ENCODE measurements around the gene PTPRN2. TPM values are rescaled to one million over a fixed set of nuclear protein-coding genes. Genes with fewer than 3 reads are reported as not detected.
A peak's percentile ranks its signal among the peaks of the same experiment; 100 is the strongest.

The PTPRN2 gene
- total RNA-seq, 1 experiment from 2014 or later, result 2.9 TPM

DNA sequence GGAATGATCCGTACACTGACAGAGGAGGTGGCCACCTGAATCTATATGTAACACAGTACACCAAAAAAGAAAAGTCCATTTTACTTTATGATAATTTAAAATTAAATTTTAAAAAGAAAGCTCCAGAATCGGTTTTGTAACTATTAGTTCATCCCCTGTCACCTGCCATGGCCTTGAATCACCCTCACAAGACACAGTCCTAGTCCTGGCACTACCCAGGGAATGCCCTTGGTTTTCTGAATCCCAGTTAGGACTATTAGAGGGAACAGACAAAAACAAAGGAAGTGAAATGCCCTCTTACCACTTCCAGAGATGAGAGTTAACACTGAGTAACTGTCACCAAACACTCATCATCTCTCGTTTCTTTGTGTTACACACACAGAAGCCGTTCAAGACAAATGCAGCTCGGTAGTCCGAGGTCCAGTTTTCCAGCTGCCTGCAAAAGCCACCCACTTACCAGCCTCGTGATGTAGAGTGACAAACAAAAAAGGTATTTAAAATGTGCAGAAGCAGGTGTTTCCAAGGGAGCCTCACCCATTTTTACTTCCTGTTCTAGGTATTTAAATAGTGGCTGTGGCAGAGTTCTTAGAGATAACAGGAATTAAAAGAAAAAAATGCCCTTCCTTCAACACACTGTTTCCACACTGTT is 6.1 kb downstream of the PTPRN2 start:
- no peak for DNase-seq (ENCODE audit: extremely low read depth, low read depth)

DNA sequence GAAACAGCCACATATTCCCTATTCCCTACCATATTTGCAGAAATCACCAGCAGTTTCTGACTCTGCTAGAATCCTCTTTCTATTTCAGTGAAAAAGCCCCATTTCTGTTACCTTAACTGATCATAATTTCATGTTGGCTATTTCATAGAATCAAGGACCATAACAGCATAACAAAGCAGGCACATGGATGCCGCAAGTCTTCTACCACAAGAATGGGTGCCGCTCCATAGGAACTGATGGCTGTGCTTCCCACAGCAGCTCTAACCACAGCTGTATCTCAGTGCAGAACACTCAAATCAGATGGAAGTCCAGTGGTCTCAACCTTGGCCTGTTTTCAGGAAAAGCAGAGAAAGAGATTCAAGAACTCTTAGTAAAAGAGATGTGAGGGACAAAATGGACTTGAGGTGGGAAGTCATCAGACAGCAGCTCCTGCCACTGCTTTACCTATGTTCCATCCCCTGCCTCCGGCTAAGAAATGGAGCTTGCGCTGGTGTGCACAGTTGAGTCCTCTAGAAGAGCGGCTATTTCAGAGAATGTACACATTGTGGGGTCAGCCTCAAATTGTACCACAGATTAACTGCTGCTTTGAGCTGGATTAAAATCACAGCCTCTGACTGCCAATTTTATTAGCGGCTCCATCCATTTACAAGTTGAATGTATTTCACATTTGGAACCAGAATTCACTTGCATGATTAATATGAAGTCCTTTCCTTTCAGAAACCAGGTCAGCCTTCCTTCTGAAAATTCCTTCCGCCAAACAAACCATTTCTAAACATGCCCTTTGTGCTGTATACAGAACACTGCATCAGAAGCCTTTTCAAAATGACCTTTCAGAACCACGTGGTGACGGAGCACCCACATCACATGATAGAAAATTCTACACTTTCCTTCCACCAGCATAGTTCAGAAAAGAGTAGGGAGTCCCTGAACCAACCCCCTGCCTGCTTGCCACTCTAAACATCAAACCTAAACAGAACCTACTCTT is 7.7 kb downstream of the PTPRN2 start:
- no peak for DNase-seq (ENCODE audit: extremely low read depth, low read depth)

DNA sequence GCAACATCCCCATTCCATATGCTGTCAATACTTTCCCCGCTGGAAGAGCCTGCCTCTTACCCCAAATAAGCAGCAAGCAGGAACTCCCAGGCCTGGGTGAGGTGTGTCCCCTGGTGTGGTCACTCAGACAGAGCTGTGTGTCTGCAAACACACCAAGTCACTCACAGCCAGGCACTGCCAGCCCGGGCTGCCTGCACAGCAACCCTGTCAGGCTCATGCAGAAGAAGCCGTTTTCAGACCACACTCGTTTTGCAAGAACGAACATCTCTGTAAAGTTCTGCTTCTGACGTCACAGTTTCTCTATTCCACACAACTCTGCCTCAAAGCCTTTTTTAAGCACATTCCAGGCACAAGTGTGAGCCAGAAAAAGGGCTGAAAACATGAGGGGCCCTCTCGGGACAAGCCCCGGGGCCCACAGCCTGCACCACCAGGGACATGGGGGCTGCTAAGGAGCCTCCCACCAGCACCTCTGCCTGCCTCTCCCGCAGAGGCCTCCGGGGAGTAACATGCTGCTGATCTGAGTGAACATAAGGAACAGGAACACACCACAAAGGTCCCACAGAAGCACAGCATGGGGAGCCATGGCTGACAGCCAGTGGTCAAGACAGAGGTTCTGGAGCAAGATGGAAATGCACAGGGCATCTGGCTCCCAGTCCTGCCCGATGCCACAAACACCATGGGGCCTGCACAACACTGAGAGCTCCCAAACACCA is 11.4 kb downstream of the PTPRN2 start:
- no peak for DNase-seq (ENCODE audit: extremely low read depth, low read depth)

DNA sequence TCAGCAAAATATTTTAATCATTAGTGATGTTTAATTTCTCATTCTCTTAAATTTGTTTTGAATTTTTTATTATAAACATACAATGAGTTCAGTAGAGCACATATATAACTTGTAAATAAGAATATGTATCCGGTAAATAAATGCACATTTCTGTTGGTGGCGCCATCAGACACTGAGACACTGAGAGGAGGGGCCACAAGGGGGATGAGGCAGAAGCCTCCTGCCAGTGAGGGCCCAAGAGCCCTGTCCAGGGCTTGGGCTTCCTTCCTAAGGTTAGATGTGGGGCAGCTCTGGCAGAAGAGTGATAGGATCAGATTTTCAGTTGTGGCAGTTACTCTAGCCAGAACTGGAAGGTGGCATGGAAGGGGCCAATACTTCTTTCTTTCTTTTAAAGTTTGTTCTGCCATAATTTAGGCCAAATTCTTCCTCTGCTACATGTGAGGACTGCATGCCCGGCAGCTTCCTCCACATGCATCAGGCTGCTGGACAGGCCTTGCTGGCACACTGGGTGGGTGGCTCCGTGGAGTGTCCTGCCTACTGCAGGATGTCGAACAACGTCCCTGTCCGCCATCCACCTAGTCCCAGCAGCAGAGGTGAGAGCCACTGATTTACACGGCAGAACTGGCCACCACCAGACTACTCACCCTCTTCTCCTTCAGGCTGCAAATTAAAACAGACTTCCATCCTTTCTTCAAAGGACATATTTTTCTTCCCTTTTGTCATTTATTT is 13.2 kb downstream of the PTPRN2 start:
- no peak for DNase-seq (ENCODE audit: extremely low read depth, low read depth)

DNA sequence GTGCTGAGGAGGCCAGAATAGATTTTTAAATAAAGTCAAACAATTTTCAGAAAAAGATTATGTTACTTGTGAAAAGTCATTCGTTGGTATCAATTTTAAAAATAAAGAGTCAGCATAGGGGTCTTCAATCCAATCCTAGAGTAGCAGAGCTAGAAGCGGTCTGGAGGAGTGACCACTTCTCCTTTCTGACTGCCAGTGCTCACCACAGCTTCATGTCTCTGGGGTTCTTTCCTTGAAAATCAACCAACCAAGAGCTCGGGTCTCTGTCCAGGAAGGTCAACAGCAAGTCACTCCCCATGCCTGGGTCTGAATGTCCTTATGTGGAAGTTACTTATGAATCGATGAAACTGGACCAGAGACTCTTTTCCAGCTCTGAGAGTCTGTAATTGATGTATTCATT is 14.3 kb downstream of the PTPRN2 start:
- DNase-seq (ENCODE audit: extremely low read depth, low read depth), result no peak

DNA sequence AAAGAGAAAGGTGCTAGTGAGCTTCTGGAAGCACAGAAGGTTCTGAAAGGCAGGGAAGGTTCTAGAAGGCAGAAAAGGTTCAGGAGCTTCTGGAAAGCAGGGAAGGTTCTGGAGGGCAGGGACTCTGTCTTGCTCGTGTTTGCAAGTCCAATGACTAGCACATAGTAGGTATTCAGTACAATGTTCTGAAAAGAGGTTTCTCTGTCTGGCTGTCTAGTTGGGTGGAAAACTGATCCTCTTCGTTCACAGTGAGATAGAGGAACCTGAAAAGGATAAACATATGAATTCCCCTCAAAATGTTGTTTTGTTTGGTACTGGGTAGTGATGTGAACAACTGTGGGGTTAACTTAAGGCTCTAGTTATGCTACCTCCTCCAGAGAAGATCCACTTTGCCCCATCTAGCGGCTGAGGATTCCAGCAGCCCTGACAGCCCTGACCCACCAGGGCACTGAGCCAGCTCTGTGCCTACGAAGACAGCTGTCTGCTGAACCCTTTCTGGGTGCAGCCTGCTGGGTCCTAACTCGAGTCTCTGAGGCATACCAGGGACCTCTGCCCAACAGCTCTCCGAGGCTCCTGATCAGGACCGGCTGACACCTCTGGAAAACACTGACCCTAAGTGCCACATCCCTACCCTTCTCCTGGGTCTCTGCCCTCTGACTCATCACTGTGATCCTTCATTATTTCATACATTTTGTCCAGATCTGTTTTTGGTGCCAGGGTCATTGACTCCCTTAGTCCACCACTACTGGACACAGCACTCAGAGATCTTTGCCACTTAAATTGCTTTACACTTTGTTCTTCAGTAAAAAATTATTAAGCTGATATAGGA is 15.4 kb downstream of the PTPRN2 start:
- peak; percentile 40 for DNase-seq (ENCODE audit: extremely low read depth, low read depth)

DNA sequence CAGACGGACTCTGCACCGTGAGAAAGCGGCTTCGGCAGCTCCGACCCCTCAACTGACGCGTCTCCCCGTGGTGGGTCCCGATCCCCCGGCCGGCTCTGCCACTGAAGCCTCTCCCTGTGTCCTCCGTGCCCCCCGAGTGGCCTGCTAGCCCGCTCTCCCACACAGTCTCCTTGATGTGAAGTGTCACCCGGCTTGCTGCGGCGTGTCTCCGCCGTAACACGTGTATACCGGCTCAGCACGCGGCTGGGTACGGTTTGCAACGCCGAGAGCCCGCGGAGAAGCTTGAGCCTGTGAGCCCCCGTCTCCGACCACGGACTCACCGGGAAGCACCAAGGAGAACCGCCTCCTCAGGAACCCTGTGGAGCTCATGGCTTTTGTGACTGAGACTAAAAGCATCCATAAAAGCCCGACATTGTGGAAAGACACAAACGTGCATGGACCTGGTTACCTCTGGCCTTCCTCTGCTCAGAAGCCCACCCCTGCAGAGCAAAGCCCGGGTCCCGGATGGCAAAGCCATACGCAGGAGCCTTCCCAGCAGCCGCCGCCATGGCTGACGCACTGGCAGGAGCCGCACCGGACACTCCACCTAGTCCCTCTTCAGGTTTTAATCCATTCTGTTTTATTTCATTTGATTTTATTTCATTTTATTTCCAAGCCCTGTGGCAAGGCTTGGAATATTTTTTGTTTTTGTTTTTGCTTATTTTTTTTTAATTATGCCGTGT is 17.0 kb downstream of the PTPRN2 start:
- no peak for DNase-seq (ENCODE audit: extremely low read depth, low read depth)

DNA sequence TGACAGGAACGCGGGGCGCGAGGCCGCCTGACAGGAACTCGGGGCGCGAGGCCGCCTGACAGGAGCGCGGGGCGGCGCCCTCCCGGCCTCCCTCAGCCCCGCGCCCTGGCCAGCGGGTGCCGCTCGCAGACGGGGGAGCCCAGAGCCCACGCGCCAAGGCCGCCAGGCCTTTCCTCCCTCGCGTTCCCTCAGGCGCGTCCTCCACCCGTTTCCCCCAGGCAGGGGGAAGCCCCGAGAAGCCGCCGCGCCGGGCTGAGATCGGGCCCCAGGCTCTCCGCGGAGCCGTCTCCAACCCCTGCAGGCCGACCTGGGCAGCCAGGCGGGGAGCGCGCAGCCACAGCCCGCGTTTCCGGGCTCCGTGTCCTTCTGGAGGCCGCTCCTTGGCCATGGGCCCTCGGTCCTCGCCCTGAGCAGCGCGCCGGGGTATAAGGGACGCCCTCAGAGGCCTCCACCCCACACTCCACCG is 17.7 kb downstream of the PTPRN2 start:
- DNase-seq (ENCODE audit: extremely low read depth, low read depth), result no peak

DNA sequence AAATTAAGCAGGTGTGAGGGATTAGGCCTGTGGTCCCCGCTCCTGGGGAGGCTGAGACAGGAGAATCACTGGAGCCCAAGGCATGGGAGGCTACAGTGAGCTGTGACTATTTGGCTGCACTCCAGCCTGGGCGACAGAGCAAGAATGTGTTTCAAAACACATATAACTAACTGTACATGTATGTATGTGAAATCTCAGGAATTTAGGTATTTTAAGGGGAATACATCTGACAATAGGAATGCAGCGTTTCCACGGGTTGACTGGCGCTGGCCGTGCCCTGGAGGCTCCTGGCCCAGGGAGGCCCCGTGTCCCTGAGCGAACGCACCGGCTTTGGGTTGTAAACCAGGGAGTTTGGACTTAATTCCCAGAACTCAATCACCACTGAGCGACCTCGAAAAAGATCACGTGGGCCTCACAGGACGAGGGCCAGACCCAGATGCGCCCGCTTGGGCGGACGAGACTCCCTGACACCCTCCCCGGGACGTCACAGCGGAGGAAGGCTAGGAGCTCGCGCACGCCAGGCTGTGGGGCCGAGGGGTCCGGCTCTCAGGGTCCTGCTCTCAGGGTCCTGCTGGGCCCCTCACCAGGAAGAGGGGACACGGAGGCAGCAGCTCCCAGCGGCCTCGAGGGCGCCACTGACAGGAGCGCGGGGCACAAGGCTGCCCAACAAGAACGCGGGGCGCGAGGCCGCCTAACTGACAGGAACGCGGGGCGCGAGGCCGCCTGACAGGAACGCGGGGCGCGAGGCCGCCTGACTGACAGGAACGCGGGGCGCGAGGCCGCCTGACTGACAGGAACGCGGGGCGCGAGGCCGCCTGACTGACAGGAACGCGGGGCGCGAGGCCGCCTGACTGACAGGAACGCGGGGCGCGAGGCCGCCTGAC is 18.4 kb downstream of the PTPRN2 start:
- DNase-seq (ENCODE audit: extremely low read depth, low read depth), result no peak

DNA sequence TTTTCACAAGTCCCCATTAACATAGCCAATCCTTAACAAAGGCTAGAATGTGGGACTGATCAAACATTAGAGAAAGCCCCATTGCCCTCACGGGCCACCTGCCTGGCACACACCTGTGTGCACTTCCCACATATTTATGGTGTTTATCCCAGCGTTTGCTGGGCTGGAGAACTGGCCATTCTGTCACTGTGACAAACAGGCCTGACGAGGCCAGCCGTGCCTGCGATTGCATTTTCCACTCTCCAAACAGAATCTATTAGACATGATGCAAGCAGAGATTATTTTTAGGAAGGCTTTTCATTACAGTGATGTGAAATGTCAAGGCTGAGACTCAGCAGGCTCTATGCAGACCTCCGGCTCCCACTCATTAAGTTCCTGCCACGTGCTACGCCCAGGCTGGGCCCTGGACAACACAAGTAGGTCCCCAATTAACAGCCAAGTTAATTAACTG is 20.4 kb downstream of the PTPRN2 start:
- DNase-seq (ENCODE audit: extremely low read depth, low read depth), result no peak

DNA sequence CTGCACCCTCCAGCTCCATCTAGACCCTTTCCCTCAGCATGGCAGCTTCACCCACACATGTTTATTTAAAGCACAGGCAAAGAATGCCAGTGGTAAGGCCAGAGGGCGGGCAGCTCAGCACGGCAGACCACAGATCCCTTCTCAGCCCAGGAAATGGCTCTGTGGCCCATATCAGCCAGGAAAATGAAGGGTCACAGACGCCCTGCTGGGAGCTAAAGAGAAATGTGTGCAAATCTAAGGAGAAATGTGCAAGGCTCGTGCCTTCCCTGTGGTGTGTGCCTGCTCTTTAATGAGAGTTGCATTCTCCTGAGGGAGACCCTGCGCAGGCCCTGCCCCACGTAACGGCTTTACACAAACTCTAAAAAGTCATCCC is 23.0 kb downstream of the PTPRN2 start:
- no peak for DNase-seq (ENCODE audit: extremely low read depth, low read depth)

DNA sequence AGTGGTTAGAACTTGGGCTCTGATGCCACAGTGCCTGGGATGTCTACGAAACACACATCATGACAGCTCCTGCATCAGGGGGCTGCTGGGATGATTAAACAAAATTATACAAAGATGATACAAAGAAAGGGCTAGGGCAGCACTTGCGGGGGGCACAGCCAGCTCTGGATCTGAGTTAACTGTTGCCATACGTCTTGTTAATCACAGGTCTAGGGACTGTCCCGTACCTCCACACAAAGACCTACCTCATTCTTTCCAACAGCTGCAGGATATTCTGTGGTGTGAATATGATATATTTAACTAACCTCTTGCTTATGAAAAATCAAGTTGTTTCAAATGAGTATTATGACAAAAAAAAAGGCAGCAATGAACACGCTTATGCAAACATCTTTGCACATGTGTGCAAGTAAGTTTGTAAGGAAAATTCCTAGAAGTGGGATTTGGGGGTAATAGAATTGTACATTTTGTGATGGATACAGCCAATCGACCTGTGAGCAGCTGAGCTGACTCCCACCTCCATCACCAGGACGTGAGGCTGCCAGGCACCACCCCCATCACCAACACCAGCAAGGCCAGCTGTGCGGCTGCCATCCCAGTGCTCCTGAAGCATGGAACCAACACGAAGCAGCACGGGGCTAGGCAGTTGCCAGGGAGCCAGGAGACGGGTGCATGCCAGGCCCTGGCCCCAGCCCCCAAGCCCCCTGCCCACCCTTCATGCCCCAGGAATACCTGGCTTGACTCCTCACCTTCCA is 23.5 kb downstream of the PTPRN2 start:
- DNase-seq (ENCODE audit: extremely low read depth, low read depth), result no peak

DNA sequence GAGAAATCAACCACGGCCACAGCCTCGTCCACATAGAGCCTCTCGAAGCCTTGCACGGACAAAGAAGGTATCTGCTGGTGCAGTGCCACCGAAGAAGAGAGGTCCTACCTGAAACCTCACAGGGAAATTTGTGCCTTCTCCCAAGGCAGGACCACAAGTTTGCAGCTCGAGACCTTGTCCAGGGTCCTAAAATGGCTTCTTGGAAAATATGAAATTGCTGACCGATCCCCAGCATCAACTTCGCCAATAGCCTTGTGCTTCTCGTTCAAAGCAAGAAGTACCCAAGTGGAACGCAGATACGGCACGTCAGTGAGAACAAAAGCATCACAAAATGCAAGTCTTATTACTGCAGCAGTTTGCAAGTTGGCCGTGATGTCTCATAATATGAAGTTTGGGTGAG is 24.6 kb downstream of the PTPRN2 start:
- DNase-seq (ENCODE audit: extremely low read depth, low read depth), result no peak

DNA sequence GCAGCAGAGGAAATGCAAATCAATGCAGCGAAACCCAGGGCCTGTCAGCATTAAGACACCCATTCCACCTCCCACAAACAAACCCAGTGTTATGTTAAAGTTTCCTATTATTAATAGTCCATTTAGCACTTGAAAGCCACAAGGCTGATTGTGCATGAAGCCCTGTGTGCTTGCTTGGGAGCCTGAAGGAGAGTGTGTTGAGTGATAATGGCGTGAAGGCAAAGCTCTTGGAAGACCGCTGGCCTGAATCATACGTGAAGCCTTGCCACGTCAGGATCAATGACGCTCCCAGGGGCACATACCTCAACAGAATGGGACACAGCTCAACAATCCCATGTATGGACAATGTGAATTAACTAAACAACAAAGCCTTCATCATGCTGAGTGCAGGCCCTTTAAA is 25.1 kb downstream of the PTPRN2 start:
- no peak for DNase-seq (ENCODE audit: extremely low read depth, low read depth)

DNA sequence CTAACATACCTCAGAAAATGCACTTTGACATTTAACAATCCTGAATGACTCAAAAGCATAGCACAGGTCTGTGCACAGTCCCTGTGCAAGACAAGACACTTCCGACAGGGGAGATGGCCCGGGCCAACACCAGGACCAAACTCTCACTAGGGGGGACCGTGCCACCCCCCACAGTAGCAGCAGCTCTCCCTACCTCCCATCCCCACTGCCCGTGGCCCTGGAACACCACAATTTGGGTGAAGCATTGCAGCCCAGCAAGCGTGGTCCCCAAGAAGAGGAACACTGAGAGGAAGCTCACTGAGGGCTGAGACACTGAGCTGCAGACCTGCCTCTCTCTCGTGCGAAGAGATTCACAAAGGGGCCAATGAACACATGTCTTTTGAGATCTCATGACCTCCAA is 26.0 kb downstream of the PTPRN2 start:
- DNase-seq (ENCODE audit: extremely low read depth, low read depth), result no peak

DNA sequence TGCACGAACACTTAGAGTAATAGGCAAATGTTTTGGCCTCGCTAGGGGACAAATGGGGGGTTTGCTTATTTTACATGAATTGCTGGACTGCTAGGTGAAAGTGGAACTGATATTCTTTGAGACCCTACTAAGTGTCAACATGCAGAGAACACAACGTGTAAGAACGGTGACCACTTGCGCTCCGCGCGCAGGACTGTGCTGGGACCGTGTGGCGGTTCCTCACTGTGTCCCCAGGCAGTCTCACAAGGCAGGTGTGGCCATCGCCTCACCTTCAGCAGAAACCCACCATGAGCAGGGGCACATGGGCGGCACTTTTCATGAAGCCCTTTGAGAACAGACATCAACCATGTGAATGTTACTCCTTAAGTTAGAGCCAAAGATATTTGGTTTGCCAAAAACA is 27.2 kb downstream of the PTPRN2 start:
- no peak for DNase-seq (ENCODE audit: extremely low read depth, low read depth)

DNA sequence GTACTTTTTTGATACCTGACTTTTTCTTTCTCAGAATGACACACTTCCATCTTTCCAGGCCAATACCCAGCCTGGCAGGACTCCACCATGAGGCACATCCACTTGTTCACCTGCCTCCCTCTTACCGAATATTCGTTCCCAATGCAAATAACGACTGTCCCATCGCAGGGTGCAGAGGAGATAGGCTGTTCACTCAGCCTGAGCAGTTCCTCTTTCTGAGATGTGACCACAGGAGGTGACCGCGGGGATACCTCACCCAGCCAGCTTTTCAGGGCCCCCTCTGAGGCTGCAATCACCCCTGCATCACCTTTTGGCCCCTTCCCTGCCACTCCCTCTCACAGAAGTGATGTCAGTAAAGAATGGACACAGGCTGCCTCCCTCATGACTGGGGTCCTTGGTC is 28.3 kb downstream of the PTPRN2 start:
- DNase-seq (ENCODE audit: extremely low read depth, low read depth), result no peak

All from NCI-H460 (cell line).